Measurements from ENCODE around the gene RIN2. TPM values are rescaled to one million over a fixed set of nuclear protein-coding genes. Genes with fewer than 3 reads are reported as not detected.

The RIN2 gene
- total RNA-seq, 1 experiment from 2014 or later: 1.0 TPM

GRCh38 chr20:19723813-19724430, 34.1 kb upstream of the RIN2 start:
- Histone ChIP-seq H3K79me1 (ENCODE audit: insufficient read depth, low read depth, low read length, poor library complexity, severe bottlenecking) (no peaks in the 10 kb centered on the region), H3K23ac (ENCODE audit: insufficient read length, low read depth, low read length) (no peak overlapping the region), H3K56ac (ENCODE audit: insufficient read length, low read depth, low read length) (no peak overlapping the region), H3T11ph (ENCODE audit: low read length) (no peak overlapping the region), H2BK120ac (ENCODE audit: low read depth, low read length, poor library complexity, severe bottlenecking) (no peak overlapping the region), H3K4ac (ENCODE audit: low read depth, low read length) (no peak overlapping the region), H3K14ac (ENCODE audit: insufficient read depth, low read length) (no peak overlapping the region), H2BK12ac (ENCODE audit: insufficient read length, low read depth, low read length) (no peak overlapping the region), H2BK20ac (ENCODE audit: low read depth, low read length, poor library complexity, severe bottlenecking) (no peak overlapping the region), H2BK15ac (ENCODE audit: low read depth, low read length) (no peak overlapping the region), H2AK5ac (ENCODE audit: insufficient read length, low read length) (no peak overlapping the region), H4K91ac (ENCODE audit: insufficient read length, low read depth, low read length) (no peak overlapping the region), H3K27ac (ENCODE audit: insufficient read length, low read depth, low read length) (no peak overlapping the region), H3K9me3 (ENCODE audit: control insufficient read depth, low read depth, low read length) (no peaks in the 10 kb centered on the region), H3K9ac (ENCODE audit: extremely low read depth, insufficient read length, low read length) (no peak overlapping the region), H3K4me1 (ENCODE audit: insufficient read depth, low read length) (no peaks in the 10 kb centered on the region), H3K23me2 (ENCODE audit: insufficient read length, low read depth, low read length, poor library complexity, severe bottlenecking) (no peaks in the 10 kb centered on the region), H3K27me3 (ENCODE audit: insufficient read depth, low read length) (no peaks in the 10 kb centered on the region), H2AFZ (ENCODE audit: low read length) (no peak overlapping the region), H2BK5ac (ENCODE audit: insufficient read length, low read length) (no peak overlapping the region), H4K8ac (replicated peaks; ENCODE audit: insufficient read length, low read depth, low read length) (no peak overlapping the region), H4K5ac (ENCODE audit: insufficient read length, low read depth, low read length) (no peak overlapping the region), H3K4me2 (ENCODE audit: insufficient read depth, insufficient read length, low read length) (no peak overlapping the region), H3K18ac (ENCODE audit: insufficient read length, low read depth, low read length) (no peak overlapping the region), H3K79me2 (ENCODE audit: insufficient read depth, low read length) (no peaks in the 10 kb centered on the region), H4K20me1 (ENCODE audit: control insufficient read depth, insufficient read depth, insufficient read length) (no peaks in the 10 kb centered on the region)
- Mint-ChIP-seq H3K27me3 (ENCODE audit: low read depth) (peaks cover 5% of the 10 kb centered on the region), H3K27ac (no peak overlapping the region; a peak in 1 of 7 replicates), H3K4me3 (no peak overlapping the region), H3K4me1 (no peaks in the 10 kb centered on the region), H3K9me3 (no peaks in the 10 kb centered on the region), H3K36me3 (ENCODE audit: insufficient read depth in 1 of 3, low read depth in 3 of 3) (no peaks in the 10 kb centered on the region; a peak in 1 of 7 replicates)
- TF ChIP-seq, protein P1, sequence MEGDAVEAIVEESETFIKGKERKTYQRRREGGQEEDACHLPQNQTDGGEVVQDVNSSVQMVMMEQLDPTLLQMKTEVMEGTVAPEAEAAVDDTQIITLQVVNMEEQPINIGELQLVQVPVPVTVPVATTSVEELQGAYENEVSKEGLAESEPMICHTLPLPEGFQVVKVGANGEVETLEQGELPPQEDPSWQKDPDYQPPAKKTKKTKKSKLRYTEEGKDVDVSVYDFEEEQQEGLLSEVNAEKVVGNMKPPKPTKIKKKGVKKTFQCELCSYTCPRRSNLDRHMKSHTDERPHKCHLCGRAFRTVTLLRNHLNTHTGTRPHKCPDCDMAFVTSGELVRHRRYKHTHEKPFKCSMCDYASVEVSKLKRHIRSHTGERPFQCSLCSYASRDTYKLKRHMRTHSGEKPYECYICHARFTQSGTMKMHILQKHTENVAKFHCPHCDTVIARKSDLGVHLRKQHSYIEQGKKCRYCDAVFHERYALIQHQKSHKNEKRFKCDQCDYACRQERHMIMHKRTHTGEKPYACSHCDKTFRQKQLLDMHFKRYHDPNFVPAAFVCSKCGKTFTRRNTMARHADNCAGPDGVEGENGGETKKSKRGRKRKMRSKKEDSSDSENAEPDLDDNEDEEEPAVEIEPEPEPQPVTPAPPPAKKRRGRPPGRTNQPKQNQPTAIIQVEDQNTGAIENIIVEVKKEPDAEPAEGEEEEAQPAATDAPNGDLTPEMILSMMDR (conservative IDR thresholded peaks at IDR 0.05): no peak
- WGBS (ENCODE audit: extremely low coverage, insufficient read length, low lambda C conversion rate): no CpG with 5 or more reads among the region's 11 CpGs
- DNase-seq: no peak

All from H9 (cell line).